GM21576 (cell line): ENCODE data around the gene IFIT2.

Experiments
- ATAC-seq: cut with Tn5 transposase; IDR thresholded peaks from one replicate; pipeline ENCODE4 v1.9.1; 2021; ENCODE audit warnings: mild to moderate bottlenecking, moderate library complexity; ENCODE audit not compliant: unreplicated experiment

IFIT2 gene

GRCh38 chr10:89337484-89337883, 35.6 kb downstream of the IFIT2 start:
- ATAC-seq: no peak

- ATAC-seq: no peak
These were observed 36.9 kb downstream of the IFIT2 start for GRCh38 chr10:89338713-89339112.

GRCh38 chr10:89339875-89340274, 38.0 kb downstream of the IFIT2 start:
- no peak for ATAC-seq

GRCh38 chr10:89341649-89342048, 39.8 kb downstream of the IFIT2 start:
- no peak for ATAC-seq

GRCh38 chr10:89342206-89342958, 40.5 kb downstream of the IFIT2 start:
- ATAC-seq: no peak

- ATAC-seq: no peak
These were observed 41.4 kb downstream of the IFIT2 start for GRCh38 chr10:89343089-89343767.

GRCh38 chr10:89344156-89344555, 42.3 kb downstream of the IFIT2 start:
- no peak for ATAC-seq

- ATAC-seq: no peak
These were observed 43.6 kb downstream of the IFIT2 start for GRCh38 chr10:89345367-89346000.

- no peak for ATAC-seq
These were observed 44.8 kb downstream of the IFIT2 start for GRCh38 chr10:89346405-89347254.

GRCh38 chr10:89347701-89348457, 46.0 kb downstream of the IFIT2 start:
- ATAC-seq: no peak

- no peak for ATAC-seq
These were observed 46.6 kb downstream of the IFIT2 start for GRCh38 chr10:89348481-89348880.

GRCh38 chr10:89348975-89349374, 47.1 kb downstream of the IFIT2 start:
- no peak for ATAC-seq

- ATAC-seq: peak; percentile 33
These were observed 48.9 kb downstream of the IFIT2 start for GRCh38 chr10:89350631-89351315.

- peak; percentile 76 for ATAC-seq
These were observed 49.5 kb downstream of the IFIT2 start for GRCh38 chr10:89351412-89351779.

- peak; percentile 36 for ATAC-seq
These were observed 50.1 kb downstream of the IFIT2 start for GRCh38 chr10:89351780-89352597.

- ATAC-seq: no peak
These were observed 51.0 kb downstream of the IFIT2 start for GRCh38 chr10:89352802-89353201.

GRCh38 chr10:89355394-89355931, 53.6 kb downstream of the IFIT2 start:
- ATAC-seq: no peak

- ATAC-seq: no peak
These were observed 55.2 kb downstream of the IFIT2 start for GRCh38 chr10:89357096-89357495.

GRCh38 chr10:89357975-89358374, 56.1 kb downstream of the IFIT2 start:
- no peak for ATAC-seq
